LHCN-M2 (cell line): ENCODE data around the gene CAMK4. TPM values are rescaled to one million over a fixed set of nuclear protein-coding genes. Genes with fewer than 3 reads are reported as not detected.

Experiments used
- DNase-seq: peaks from one replicate; pipeline ENCODE4 v3.0.0-alpha.2; 2012; ENCODE audit warnings: low read depth
- total RNA-seq: library from RNA; depleted of rRNA; stranded (reverse); fragments of >200 nt; gene quantifications from 2 replicates; pipeline ENCODE4 v1.2.3, GENCODE V29; 2014

CAMK4 gene
- total RNA-seq, 1 experiment from 2014 or later = 0.52 TPM

GRCh38 chr5:111486055-111486454 lies 261.9 kb downstream of the CAMK4 start:
- DNase-seq = no peak

GRCh38 chr5:111486926-111487325 lies 262.7 kb downstream of the CAMK4 start:
- no peak for DNase-seq

GRCh38 chr5:111488353-111488752 lies 264.2 kb downstream of the CAMK4 start:
- DNase-seq = no peak

GRCh38 chr5:111493031-111493430 lies 268.8 kb downstream of the CAMK4 start:
- DNase-seq = no peak

GRCh38 chr5:111494355-111494999 lies 270.3 kb downstream of the CAMK4 start:
- no peak for DNase-seq

GRCh38 chr5:111495159-111495558 lies 271.0 kb downstream of the CAMK4 start:
- no peak for DNase-seq

GRCh38 chr5:111498346-111498745 lies 274.2 kb downstream of the CAMK4 start:
- DNase-seq = no peak

- peak; percentile 26 for DNase-seq
Measured at GRCh38 chr5:111502956-111503355, 278.8 kb downstream of the CAMK4 start.

GRCh38 chr5:111505096-111505495 lies 280.9 kb downstream of the CAMK4 start:
- no peak for DNase-seq

- DNase-seq = no peak
Measured at GRCh38 chr5:111507276-111507675, 283.1 kb downstream of the CAMK4 start.

- DNase-seq = no peak
Measured at GRCh38 chr5:111509119-111509518, 284.9 kb downstream of the CAMK4 start.

GRCh38 chr5:111511174-111511830 lies 287.1 kb downstream of the CAMK4 start:
- peak; percentile 12 for DNase-seq

- peak; percentile 25 for DNase-seq
Measured at GRCh38 chr5:111511831-111512374, 287.7 kb downstream of the CAMK4 start.

GRCh38 chr5:111512375-111513130 lies 288.4 kb downstream of the CAMK4 start, which contains the start of gene STARD4:
TSS of gene STARD4 (minus strand) at chr5:111512535. CDS start at chr5:111507433, 5,102 bp downstream.
- peak; percentile 92 for DNase-seq

GRCh38 chr5:111513131-111513520 lies 288.9 kb downstream of the CAMK4 start:
- no peak for DNase-seq

GRCh38 chr5:111514087-111514486 lies 289.9 kb downstream of the CAMK4 start:
- DNase-seq = no peak

GRCh38 chr5:111517853-111518501 lies 293.8 kb downstream of the CAMK4 start:
- DNase-seq = no peak

- no peak for DNase-seq
Measured at GRCh38 chr5:111518777-111519176, 294.6 kb downstream of the CAMK4 start.

- no peak for DNase-seq
Measured at GRCh38 chr5:111520908-111521307, 296.7 kb downstream of the CAMK4 start.

GRCh38 chr5:111528056-111528455 lies 303.9 kb downstream of the CAMK4 start:
- DNase-seq = no peak

GRCh38 chr5:111530298-111530740 lies 306.1 kb downstream of the CAMK4 start:
- DNase-seq = peak; percentile 40
